WTC11 (cell line): ENCODE data around the gene SULT6B1. TPM values are rescaled to one million over a fixed set of nuclear protein-coding genes. Genes with fewer than 3 reads are reported as not detected.

Experiments used
- ATAC-seq: fragments of 200-7000 bp; cut with Tn5 transposase; 2 replicates; pipeline ENCODE4 v1.10.0; 2021; ENCODE audit warnings: mild to moderate bottlenecking, moderate library complexity
- CTCF ChIA-PET: fragments of 300-600 bp; sonication (Branson Sonifier 250); formaldehyde crosslinking; loops from one replicate; lab custom pipeline; 2021; ENCODE audit warnings: antibody characterized with exemption; lab: Charles Lee
- POLR2A ChIA-PET: fragments of 350-600 bp; sonication (Branson Sonifier 250); formaldehyde crosslinking; loops from one replicate; lab custom pipeline; 2021; ENCODE audit warnings: antibody characterized with exemption; lab: Charles Lee
- DNase-seq: peaks from one replicate; pipeline ENCODE4 v3.0.0; 2021; ENCODE audit warnings: low spot score
- H3K27ac Mint-ChIP-seq: 2 replicates; pipeline ENCODE4 v1.8.0; 2021; ENCODE audit warnings: mixed read lengths
- H3K27me3 Mint-ChIP-seq: 2 replicates; pipeline ENCODE4 v1.8.0; 2021; ENCODE audit warnings: low read depth, mild to moderate bottlenecking, moderate library complexity, mixed read lengths
- H3K36me3 Mint-ChIP-seq: 2 replicates; pipeline ENCODE4 v1.8.0; 2021; ENCODE audit warnings: mixed read lengths
- H3K4me1 Mint-ChIP-seq: 2 replicates; pipeline ENCODE4 v1.8.0; 2022; ENCODE audit warnings: mixed read lengths
- H3K4me3 Mint-ChIP-seq: 2 replicates; pipeline ENCODE4 v1.8.0; 2021; ENCODE audit warnings: mild to moderate bottlenecking, moderate library complexity, mixed read lengths
- H3K9me3 Mint-ChIP-seq: 2 replicates; pipeline ENCODE4 v1.8.0; 2021; ENCODE audit warnings: mixed read lengths
- CBFB ChIP-seq: sonication (generic); formaldehyde crosslinking; IDR thresholded peaks from 2 replicates; pipeline ENCODE4 v1.8.1; 2022; ENCODE audit warnings: mild to moderate bottlenecking, low read depth, missing genetic modification reagents
- CREM ChIP-seq: sonication (generic); formaldehyde crosslinking; IDR thresholded peaks from 2 replicates; pipeline ENCODE4 v1.8.1; 2022; ENCODE audit warnings: mild to moderate bottlenecking, missing genetic modification reagents, moderate library complexity
- CTCF ChIP-seq: fragments of 200-600 bp; IDR thresholded peaks from 2 replicates; pipeline ENCODE4 v1.8.0; 2022; ENCODE audit warnings: antibody characterized with exemption
- FOXJ3 ChIP-seq: sonication (generic); formaldehyde crosslinking; IDR thresholded peaks from 2 replicates; pipeline ENCODE4 v1.9.0; 2021; ENCODE audit warnings: missing genetic modification reagents, mild to moderate bottlenecking, borderline replicate concordance
- MLX ChIP-seq: sonication (generic); formaldehyde crosslinking; IDR thresholded peaks from 2 replicates; pipeline ENCODE4 v1.8.1; 2023; ENCODE audit warnings: mild to moderate bottlenecking, missing genetic modification reagents, moderate library complexity
- NFYB ChIP-seq: sonication (generic); formaldehyde crosslinking; conservative IDR thresholded peaks from 2 replicates; pipeline ENCODE4 v1.8.0; 2022; ENCODE audit warnings: low read depth, missing genetic modification reagents
- NR1H2 ChIP-seq: sonication (generic); formaldehyde crosslinking; IDR thresholded peaks from 2 replicates; pipeline ENCODE4 v1.9.0; 2021; ENCODE audit warnings: mild to moderate bottlenecking, moderate library complexity, missing genetic modification reagents
- PRRX2 ChIP-seq: fragments of 250-450 bp; sonication (Bioruptor Pico); IDR thresholded peaks from 2 replicates; pipeline ENCODE4 v1.8.0; 2021; ENCODE audit warnings: mild to moderate bottlenecking
- SMAD4 ChIP-seq: sonication (generic); formaldehyde crosslinking; IDR thresholded peaks from 2 replicates; pipeline ENCODE4 v1.8.0; 2022; ENCODE audit warnings: mild to moderate bottlenecking, missing genetic modification reagents
- ZNF121 ChIP-seq: sonication (generic); formaldehyde crosslinking; IDR thresholded peaks from 2 replicates; pipeline ENCODE4 v1.8.0; 2023; ENCODE audit warnings: missing genetic modification reagents
- total RNA-seq: library from RNA; stranded (reverse); gene quantifications from 3 replicates; pipeline ENCODE4 v1.2.3, GENCODE V29; 2021
- TF ChIP-seq, protein P1 (sequence below): sonication (generic); formaldehyde crosslinking; IDR thresholded peaks from 2 replicates; pipeline ENCODE4 v1.8.1; 2023; ENCODE audit warnings: mild to moderate bottlenecking, missing genetic modification reagents, borderline replicate concordance
- TF ChIP-seq, protein P2 (sequence below): sonication (generic); formaldehyde crosslinking; IDR thresholded peaks from 2 replicates; pipeline ENCODE4 v1.8.1; 2022; ENCODE audit warnings: missing genetic modification reagents, borderline replicate concordance
- TF ChIP-seq, protein P3 (sequence below): sonication (generic); formaldehyde crosslinking; IDR thresholded peaks from 2 replicates; pipeline ENCODE4 v1.8.1; 2022; ENCODE audit warnings: low read depth, mild to moderate bottlenecking, moderate library complexity, missing genetic modification reagents, borderline replicate concordance
- TF ChIP-seq, protein P4 (sequence below): sonication (generic); formaldehyde crosslinking; conservative IDR thresholded peaks from 2 replicates; pipeline ENCODE4 v1.8.1; 2022; ENCODE audit warnings: mild to moderate bottlenecking, missing genetic modification reagents
- TF ChIP-seq, protein P5 (sequence below): sonication (generic); formaldehyde crosslinking; IDR thresholded peaks from 2 replicates; pipeline ENCODE4 v1.8.0; 2022; ENCODE audit warnings: missing genetic modification reagents

The SULT6B1 gene
- total RNA-seq, 1 experiment from 2014 or later, result not detected

GRCh38 chr2:37224063-37224462 lies 35.6 kb upstream of the SULT6B1 start:
- CTCF ChIA-PET, result no interaction called here
- Mint-ChIP-seq H3K27ac (peak overlapping the region; percentile 28), H3K9me3 (no peaks in the 10 kb centered on the region), H3K4me1 (peaks cover 57% of the 10 kb centered on the region)
- no peak for DNase-seq
- POLR2A ChIA-PET, result no interaction called here
- TF ChIP-seq MLX (CRISPR knock-in tag), result no peak
- TF ChIP-seq CTCF, result no peak
- TF ChIP-seq CBFB, result no peak
- TF ChIP-seq ZNF121, result no peak
- TF ChIP-seq, protein P1, sequence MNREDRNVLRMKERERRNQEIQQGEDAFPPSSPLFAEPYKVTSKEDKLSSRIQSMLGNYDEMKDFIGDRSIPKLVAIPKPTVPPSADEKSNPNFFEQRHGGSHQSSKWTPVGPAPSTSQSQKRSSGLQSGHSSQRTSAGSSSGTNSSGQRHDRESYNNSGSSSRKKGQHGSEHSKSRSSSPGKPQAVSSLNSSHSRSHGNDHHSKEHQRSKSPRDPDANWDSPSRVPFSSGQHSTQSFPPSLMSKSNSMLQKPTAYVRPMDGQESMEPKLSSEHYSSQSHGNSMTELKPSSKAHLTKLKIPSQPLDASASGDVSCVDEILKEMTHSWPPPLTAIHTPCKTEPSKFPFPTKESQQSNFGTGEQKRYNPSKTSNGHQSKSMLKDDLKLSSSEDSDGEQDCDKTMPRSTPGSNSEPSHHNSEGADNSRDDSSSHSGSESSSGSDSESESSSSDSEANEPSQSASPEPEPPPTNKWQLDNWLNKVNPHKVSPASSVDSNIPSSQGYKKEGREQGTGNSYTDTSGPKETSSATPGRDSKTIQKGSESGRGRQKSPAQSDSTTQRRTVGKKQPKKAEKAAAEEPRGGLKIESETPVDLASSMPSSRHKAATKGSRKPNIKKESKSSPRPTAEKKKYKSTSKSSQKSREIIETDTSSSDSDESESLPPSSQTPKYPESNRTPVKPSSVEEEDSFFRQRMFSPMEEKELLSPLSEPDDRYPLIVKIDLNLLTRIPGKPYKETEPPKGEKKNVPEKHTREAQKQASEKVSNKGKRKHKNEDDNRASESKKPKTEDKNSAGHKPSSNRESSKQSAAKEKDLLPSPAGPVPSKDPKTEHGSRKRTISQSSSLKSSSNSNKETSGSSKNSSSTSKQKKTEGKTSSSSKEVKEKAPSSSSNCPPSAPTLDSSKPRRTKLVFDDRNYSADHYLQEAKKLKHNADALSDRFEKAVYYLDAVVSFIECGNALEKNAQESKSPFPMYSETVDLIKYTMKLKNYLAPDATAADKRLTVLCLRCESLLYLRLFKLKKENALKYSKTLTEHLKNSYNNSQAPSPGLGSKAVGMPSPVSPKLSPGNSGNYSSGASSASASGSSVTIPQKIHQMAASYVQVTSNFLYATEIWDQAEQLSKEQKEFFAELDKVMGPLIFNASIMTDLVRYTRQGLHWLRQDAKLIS (CRISPR knock-in tag), result no peak
- TF ChIP-seq FOXJ3, result no peak
- TF ChIP-seq, protein P2, sequence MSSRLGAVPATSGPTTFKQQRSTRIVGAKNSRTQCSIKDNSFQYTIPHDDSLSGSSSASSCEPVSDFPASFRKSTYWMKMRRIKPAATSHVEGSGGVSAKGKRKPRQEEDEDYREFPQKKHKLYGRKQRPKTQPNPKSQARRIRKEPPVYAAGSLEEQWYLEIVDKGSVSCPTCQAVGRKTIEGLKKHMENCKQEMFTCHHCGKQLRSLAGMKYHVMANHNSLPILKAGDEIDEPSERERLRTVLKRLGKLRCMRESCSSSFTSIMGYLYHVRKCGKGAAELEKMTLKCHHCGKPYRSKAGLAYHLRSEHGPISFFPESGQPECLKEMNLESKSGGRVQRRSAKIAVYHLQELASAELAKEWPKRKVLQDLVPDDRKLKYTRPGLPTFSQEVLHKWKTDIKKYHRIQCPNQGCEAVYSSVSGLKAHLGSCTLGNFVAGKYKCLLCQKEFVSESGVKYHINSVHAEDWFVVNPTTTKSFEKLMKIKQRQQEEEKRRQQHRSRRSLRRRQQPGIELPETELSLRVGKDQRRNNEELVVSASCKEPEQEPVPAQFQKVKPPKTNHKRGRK, result no peak
- TF ChIP-seq SMAD4, result no peak
- TF ChIP-seq, protein P3, sequence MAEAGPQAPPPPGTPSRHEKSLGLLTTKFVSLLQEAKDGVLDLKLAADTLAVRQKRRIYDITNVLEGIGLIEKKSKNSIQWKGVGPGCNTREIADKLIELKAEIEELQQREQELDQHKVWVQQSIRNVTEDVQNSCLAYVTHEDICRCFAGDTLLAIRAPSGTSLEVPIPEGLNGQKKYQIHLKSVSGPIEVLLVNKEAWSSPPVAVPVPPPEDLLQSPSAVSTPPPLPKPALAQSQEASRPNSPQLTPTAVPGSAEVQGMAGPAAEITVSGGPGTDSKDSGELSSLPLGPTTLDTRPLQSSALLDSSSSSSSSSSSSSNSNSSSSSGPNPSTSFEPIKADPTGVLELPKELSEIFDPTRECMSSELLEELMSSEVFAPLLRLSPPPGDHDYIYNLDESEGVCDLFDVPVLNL (CRISPR knock-in tag), result no peak
- TF ChIP-seq PRRX2, result no peak
- TF ChIP-seq CREM (CRISPR knock-in tag), result no peak
- TF ChIP-seq, protein P4, sequence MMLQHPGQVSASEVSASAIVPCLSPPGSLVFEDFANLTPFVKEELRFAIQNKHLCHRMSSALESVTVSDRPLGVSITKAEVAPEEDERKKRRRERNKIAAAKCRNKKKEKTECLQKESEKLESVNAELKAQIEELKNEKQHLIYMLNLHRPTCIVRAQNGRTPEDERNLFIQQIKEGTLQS (CRISPR knock-in tag), result no peak
- no peak for TF ChIP-seq NR1H2 (CRISPR knock-in tag)
- no peak for TF ChIP-seq NFYB (CRISPR knock-in tag)
- TF ChIP-seq, protein P5, sequence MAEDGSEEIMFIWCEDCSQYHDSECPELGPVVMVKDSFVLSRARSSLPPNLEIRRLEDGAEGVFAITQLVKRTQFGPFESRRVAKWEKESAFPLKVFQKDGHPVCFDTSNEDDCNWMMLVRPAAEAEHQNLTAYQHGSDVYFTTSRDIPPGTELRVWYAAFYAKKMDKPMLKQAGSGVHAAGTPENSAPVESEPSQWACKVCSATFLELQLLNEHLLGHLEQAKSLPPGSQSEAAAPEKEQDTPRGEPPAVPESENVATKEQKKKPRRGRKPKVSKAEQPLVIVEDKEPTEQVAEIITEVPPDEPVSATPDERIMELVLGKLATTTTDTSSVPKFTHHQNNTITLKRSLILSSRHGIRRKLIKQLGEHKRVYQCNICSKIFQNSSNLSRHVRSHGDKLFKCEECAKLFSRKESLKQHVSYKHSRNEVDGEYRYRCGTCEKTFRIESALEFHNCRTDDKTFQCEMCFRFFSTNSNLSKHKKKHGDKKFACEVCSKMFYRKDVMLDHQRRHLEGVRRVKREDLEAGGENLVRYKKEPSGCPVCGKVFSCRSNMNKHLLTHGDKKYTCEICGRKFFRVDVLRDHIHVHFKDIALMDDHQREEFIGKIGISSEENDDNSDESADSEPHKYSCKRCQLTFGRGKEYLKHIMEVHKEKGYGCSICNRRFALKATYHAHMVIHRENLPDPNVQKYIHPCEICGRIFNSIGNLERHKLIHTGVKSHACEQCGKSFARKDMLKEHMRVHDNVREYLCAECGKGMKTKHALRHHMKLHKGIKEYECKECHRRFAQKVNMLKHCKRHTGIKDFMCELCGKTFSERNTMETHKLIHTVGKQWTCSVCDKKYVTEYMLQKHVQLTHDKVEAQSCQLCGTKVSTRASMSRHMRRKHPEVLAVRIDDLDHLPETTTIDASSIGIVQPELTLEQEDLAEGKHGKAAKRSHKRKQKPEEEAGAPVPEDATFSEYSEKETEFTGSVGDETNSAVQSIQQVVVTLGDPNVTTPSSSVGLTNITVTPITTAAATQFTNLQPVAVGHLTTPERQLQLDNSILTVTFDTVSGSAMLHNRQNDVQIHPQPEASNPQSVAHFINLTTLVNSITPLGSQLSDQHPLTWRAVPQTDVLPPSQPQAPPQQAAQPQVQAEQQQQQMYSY, result no peak
- TF ChIP-seq, all 79 proteins: peak for 0
- Mint-ChIP-seq H3K27me3 (no peaks in the 10 kb centered on the region), H3K36me3 (peaks cover 75% of the 10 kb centered on the region), H3K4me3 (peak overlapping the region; percentile 54)
- ATAC-seq, result no peak
